GM21526 (cell line): ENCODE data around the gene INSL4.

ENCODE experiments used
- ATAC-seq: cut with Tn5 transposase; IDR thresholded peaks from one replicate; pipeline ENCODE4 v1.9.1; 2021; ENCODE audit warnings: moderate library complexity; ENCODE audit not compliant: unreplicated experiment, low FRiP score

Gene INSL4

DNA sequence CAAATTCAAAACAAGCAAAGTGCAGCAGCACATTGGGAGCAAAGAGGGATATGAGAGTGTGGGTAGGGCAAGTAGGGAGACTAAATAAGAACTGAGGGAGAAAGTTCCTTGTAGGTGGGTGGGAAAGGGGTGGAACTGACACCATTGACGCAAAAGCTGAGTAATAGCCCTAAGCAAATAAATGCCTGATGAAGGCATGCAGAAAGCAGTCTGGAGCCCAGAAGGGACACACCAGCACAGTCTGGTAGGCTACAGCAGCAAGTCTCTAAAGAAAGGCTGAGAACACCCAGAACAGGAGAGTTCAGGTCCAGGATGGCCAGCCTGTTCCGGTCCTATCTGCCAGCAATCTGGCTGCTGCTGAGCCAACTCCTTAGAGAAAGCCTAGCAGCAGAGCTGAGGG, at the start of gene INSL4:
TSS of gene INSL4 (plus strand) at position 208 of the 400 bp plus-strand sequence. CDS start at position 313, 105 bp downstream.
- ATAC-seq, result no peak

DNA sequence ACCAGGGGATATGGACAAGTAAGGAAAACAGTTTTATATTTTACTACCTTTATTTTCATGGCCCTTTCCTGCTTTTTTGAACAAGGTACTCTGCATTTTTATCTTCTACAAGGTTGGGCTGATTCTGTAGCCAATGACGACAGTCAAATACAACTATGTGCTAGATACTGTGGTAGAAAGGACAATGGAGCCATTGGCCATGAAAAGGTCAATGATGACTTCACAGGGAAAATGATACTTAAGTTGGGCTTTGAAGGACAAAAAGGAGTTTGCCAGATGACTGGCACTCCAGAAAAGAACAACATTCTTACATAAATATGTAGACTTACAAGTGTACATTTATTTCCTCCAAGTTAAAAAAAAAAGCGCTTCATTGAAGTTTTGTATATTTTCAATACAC, 46.4 kb upstream of the INSL4 start:
- no peak for ATAC-seq

DNA sequence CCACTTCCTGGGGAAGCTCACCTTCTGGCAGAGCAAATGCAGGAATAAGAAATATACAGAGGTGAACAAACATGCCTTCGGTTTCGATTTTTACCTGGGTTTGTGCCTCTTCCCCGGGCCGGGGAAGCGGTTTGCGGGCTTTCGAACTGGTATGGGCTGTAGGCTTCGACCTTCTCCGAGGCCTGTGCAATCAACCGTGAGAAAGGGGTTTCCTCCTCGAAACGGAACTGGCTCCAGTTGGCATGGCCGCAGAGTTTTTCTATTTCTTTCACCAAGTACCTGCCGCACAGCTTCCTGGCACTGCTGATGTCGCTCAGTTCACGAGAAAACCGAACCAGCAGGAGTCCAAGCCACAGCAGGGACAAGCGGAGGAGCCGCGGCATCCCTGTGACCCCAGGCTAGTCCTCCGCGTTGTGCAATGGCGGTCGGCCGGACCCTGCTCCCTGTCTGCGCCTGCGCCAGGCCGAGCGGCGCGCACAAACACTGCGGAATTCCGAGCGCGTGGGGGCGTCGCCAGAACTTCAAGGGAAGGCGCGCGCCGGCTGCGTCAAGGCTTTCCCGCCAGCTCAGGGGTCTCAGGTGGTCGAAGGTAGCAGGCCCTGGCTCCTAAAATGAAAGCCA, 45.9 kb upstream of the INSL4 start, which contains the start of gene INSL6:
TSS of gene INSL6 (minus strand) at position 420 of the 621 bp plus-strand sequence. CDS start at position 383, 37 bp downstream.
- no peak for ATAC-seq

DNA sequence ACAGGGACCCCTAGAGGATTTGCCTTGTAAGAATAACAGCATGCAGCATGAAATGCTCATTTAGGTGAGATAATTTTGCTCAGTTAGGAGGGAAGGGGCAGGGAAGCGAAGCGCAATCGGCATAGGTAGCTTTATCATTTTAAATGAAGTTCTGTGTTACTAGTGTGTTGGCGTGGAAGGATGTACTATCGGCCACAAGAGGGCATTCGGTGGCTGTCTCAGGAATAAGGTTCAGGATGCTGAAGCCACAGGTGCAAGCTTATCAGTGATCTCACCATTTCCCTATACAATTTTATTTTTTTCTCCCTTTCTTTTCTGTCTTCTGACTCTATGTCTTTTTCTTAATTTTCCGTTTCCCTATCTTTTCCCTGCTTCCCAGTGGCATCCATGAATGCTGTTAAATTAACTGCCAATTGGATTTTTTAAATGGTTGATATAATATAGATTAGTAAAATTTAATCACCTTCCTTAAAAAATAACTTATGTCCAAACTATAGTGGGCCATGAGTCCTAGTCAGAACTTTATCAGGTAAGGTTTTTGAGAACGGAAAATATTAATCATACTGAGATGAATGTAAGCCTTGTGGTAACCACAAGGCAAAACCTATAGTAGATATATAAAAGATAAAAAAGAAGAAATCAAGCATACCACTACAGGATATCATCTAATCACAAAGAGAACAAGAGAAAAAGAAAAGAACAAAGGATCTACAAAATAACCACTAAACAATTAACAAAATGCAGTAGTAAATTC, 44.6 kb upstream of the INSL4 start:
- no peak for ATAC-seq

DNA sequence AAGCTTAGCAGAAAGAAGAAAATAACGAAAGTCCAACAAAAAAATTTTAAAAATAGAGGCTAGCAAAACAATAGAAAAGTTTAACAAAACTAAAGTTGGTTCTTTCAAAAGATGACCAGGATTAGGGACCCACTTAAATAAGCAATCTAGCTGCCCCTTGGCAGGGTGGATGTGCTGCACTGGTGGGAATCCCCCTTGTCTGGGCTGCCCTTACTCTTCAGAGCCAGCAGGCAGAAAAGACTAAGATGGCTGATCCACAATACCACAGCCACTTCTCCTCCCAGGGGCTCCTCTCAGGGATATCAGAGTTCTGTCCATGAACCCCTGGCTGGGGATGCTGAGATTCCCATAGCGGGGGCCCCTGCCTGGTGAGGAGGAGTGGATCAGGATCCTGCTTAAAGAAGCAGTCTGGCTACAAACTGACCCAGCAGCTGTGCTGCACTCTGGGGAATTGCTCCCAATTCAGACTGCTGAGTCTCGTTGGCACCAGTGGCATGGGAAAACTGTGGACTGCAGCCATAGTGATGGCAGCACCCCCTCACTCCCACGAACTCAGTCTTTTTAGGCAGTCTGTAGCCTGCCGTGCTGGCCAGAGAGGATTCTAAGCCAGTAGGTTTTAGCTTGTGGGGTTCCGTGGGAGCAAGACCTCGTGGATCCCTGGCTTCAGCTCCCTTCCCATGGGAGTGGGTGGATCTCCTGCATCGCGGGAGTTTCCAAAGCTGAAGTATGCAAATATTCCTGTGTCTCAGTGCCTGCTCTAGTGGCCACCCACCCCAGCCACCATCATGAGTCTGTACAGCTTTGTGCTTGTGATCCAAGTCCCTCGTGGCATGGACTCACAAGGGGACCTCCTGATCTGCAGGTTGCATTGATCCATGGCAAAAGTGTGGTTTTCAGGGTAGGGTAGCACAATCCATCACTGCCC, 42.9 kb upstream of the INSL4 start:
- no peak for ATAC-seq

DNA sequence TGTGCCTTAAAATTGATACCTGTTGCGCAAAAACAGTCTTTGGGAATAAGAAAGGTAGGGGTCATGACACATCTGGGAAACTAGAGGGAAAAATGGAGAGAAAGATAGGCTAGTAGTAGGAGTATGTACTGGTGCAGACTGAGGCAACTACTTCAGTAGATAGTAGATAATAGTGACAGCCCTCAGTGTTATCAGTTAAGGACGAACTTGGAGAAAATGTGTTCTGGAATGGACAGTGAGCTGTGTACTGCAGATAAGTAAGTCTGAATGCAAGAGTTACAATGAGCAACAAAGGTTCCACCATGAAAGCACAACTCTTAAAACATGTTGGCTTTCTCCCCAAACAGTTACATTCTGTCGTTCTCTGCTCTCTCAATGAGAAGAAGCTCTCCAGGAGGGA, 39.2 kb upstream of the INSL4 start:
- ATAC-seq, result no peak

DNA sequence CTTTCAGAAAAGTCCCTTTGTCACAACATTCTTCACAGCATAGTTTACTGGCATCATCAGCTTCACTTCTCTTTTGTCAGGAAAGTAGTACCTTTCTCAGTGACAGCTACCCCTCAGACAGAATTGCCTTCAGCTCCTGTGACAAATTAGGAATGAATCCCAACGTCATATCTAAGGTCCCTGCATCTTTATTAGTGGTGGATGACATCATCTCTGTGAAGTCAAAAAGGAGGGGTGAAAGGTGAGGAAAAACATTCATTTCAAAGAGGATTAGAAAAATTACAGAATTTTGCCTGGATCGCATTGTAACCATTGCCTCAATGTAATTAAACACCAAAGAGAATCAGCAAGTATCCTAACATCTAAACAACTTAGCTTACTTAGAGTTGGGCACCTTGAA, 37.9 kb upstream of the INSL4 start:
- no peak for ATAC-seq

DNA sequence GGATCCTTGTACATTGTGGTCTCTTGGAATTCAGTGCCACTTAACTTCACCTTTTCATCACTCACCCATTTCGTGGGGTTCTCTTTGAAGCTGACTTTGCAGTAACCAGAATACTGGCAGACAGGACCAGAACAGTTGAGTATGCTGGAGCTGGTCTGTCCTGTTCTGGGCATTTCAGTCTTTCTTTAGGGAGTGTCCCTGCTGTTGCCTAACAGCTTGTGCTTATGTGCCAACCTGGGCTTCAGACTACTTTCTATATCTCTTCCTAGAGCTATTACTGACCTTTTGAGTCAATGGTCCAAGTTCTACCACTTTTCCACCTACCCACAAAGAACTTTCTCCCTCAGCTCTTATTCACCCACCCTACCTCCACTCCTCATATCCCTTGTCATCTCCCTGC, 35.8 kb upstream of the INSL4 start:
- no peak for ATAC-seq

DNA sequence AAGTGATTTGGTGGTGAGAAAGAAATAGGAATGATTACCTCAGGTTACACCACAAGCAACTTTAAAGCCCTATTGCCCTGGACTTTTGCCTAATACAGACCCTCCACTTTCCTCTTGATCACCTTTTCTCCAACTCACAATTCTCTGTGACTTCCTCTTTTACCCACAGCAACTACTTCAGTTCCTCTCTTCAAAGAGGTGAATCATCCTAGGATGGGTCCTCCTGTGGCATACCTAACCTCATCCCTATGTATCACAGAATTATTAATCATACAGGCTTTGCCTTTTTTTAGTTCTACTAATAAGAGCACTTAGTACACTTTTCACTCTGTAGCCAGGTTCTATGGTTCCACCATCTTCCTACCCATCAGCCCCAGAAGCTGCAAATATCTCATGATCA, 26.1 kb upstream of the INSL4 start:
- no peak for ATAC-seq

DNA sequence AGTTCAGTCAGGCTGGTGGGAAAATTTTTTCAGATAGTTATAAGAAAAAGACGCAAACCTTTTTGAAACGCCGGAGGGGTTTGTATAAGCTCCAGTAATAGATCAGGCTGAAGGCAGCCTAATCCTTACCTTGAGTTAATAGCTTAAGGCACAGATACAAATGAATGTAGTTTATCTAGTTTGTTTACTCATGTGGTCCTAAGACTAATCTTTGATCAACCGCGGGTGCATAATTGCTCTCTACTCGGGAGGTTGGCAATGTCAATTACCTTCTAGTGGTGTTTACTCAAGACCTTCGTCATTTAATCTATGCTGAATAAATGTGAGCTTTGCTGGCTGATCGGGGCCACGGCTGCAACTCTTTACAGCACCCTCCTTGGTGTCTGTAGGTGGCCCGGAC, 665 bp upstream of the INSL4 start:
- no peak for ATAC-seq

DNA sequence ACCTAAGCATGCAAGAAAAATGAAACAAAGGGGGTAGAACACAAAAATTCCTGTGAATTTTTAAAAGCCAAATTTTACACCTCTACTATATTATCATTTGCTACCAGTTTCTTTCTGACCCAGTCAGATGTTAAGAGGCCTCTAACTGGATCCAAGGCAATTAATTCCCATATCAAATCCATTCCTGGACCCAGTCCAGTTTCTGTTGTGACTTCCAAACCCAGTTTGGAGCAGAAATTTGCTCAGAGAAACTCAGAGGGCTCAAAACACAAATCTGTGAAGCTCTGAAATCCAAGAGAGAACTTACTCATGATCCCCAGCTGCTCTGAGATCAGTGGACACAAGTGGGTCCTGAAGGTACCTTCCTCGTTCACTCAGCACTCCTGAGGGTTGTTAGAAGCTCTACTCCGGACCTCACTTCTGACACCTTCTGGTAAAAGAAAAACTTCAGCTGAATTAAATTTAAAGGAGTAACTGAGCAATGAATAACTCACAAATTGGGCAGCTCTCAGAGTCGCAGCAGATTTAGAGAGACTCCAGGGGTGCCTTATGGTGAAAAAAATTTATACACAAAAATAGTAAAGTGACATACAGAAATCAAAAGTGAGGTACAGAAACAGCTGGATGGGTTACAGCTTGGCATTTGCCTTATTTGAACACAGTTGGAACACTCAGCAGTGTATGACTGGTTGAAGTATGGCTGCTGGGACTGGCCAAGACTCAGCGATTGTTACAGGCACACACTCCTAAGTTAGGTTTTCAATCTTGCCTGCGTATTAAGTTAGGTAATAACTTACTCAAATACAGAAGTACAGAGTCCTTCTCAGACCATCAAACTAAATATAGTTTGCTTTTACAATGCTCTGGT, 32.4 kb downstream of the INSL4 start:
- no peak for ATAC-seq

DNA sequence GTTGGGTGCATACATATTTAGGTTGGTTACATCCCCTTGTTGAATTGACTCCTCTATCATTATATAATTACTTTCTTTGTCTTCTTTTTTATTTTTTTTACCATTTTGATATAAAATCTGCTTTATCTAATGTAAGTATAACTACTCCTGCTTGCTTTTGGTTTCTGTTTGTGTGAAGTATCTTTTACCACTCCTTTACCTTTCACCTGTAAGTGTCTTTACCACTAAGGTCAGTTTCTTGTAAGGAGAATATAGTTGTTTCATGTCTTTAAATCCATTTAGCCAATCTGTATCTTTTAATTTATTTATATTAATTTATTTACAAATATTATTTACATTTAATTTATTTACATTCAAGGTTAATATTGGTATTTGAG, 33.0 kb downstream of the INSL4 start:
- ATAC-seq, result no peak

DNA sequence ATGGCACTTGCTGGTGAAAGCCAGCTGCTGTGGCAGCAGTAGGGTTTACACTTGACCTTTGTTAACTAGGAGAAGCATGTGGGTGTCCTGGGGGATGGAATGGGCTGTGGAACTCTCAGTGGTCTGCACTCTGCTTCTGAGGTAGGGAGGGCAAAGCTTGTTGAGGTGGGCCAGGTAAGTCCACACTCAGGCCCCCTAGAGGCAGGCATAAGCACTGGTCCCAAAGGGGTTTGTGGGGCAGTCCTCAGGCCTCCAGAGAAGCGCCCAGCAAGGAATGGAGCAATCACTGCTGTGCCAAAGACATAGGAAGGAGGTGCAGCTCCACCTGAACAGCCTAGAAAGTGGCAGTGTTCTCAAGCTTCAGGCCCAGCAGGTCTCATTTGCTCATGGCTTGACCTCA, 34.7 kb downstream of the INSL4 start:
- ATAC-seq, result no peak

DNA sequence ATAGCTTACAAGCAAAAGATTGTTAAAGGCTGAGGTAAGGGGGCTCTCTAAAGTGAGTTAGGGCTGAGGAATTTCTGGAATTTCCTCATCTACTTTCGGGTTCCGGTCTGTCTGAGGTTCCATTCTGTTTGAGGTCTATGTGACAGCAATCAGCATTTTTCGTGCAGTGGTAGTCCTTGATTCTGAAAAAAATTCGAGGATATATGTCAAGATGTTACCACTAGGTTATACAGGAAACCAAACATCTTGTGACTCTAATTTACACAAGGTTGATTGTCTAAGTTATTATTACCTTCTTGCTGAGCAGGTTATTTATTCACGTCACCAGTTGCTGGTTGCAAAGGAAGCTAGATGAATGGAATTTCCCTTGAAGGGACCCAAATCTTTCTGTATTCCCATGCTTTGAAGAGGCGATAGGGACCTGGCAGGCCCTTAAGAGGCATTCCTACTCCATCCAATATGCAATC, 38.1 kb downstream of the INSL4 start:
- no peak for ATAC-seq

DNA sequence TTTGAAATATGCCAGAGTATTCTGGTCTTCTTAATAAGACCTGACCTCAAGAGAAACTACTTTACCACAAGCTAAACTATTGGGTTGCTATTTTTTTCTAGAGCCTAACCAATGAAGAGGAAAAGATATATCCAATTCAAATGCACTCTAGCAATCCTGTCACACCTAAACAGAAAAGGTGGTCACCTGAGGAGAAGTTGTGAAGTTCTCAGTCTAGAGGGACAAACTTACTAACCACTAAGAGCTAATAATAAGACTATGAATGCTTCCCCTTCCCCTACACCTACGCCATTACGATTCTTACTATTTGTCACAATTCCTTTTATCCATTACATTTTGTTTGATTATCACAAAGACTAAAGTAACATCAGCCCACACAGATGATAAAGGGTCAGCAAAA, 43.6 kb downstream of the INSL4 start:
- ATAC-seq, result no peak

DNA sequence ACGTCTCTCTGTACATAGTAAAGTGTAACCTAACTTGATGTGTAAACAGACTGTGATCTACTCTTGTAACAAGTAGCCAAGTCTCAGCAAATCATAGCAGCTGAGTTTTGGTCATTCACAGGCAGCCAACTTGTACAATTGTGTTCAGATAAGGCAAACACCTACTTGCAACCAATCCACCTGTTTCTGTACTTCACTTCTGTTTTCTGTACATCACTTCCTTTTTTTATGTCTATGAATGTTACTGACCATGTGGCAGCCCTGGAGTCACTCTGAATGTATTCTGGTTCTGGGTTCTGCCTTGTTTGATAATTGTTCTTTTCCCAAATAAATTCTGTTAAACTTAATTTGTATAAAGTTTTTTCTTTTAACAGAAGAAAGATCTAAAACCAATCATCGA, 47.3 kb downstream of the INSL4 start:
- ATAC-seq, result peak; percentile 88
